GM12878 (cell line): ENCODE data around the gene DCBLD2. TPM values are rescaled to one million over a fixed set of nuclear protein-coding genes. Genes with fewer than 3 reads are reported as not detected.
A peak's percentile ranks its signal among the peaks of the same experiment; 100 is the strongest.

Experiments used
- ATF7 ChIP-seq: fragments of 450-650 bp; IDR thresholded peaks from 2 replicates; pipeline ENCODE4 v1.6.1; 2016; ENCODE audit warnings: low read depth, mild to moderate bottlenecking
- BCLAF1 ChIP-seq: fragments of 450-650 bp; IDR thresholded peaks from 2 replicates; pipeline ENCODE4 v1.6.1; 2017; ENCODE audit warnings: antibody characterized with exemption, mild to moderate bottlenecking, moderate library complexity
- CBX3 ChIP-seq: fragments of 200-600 bp; sonication (generic); IDR thresholded peaks from 2 replicates; pipeline ENCODE4 v1.6.1; 2016; ENCODE audit warnings: low read depth, borderline replicate concordance
- CEBPZ ChIP-seq: fragments of 150-350 bp; IDR thresholded peaks from 2 replicates; pipeline ENCODE4 v1.6.1; 2016; ENCODE audit warnings: low read depth, low read length
- CHD1 ChIP-seq: IDR thresholded peaks from 2 replicates; pipeline ENCODE4 v1.6.1; 2012; ENCODE audit warnings: low read depth, low read length, improper control_type of control experiment
- CREB1 ChIP-seq: IDR thresholded peaks from 2 replicates; pipeline ENCODE4 v1.6.1; 2012; ENCODE audit warnings: low read depth, mild to moderate bottlenecking, inconsistent platforms
- CREM ChIP-seq: IDR thresholded peaks from 2 replicates; pipeline ENCODE4 v1.6.1; 2014; ENCODE audit warnings: antibody characterized with exemption, low read depth
- HCFC1 ChIP-seq: fragments of 150-350 bp; IDR thresholded peaks from 2 replicates; pipeline ENCODE4 v1.6.1; 2014; ENCODE audit warnings: low read length
- JUND ChIP-seq: IDR thresholded peaks from 2 replicates; pipeline ENCODE4 v1.6.1; 2012; ENCODE audit warnings: low read depth, mild to moderate bottlenecking, low read length, improper control_type of control experiment, moderate library complexity
- KDM1A ChIP-seq: fragments of 200-600 bp; sonication (generic); IDR thresholded peaks from 2 replicates; pipeline ENCODE4 v1.6.1; 2016; ENCODE audit warnings: borderline replicate concordance
- MTA2 ChIP-seq: fragments of 450-650 bp; IDR thresholded peaks from 2 replicates; pipeline ENCODE4 v1.6.1; 2016; ENCODE audit warnings: low read depth, mild to moderate bottlenecking, moderate library complexity
- MYB ChIP-seq: fragments of 150-350 bp; IDR thresholded peaks from 2 replicates; pipeline ENCODE4 v1.6.1; 2014; ENCODE audit warnings: mild to moderate bottlenecking, low read depth, low read length, borderline replicate concordance
- NR2F1 ChIP-seq: fragments of 450-650 bp; conservative IDR thresholded peaks from 2 replicates; pipeline ENCODE4 v1.6.1; 2017; ENCODE audit warnings: mild to moderate bottlenecking
- PAX5 ChIP-seq: IDR thresholded peaks from 2 replicates; pipeline ENCODE4 v1.6.1; 2011; ENCODE audit warnings: low read depth, low read length, borderline replicate concordance
- PRDM15 ChIP-seq: fragments of 450-650 bp; formaldehyde crosslinking; IDR thresholded peaks from 2 replicates; pipeline ENCODE4 v1.4.0; 2020; ENCODE audit warnings: mild to moderate bottlenecking, moderate library complexity
- RUNX3 ChIP-seq: IDR thresholded peaks from 2 replicates; pipeline ENCODE4 v1.6.1; 2012; ENCODE audit warnings: low read length, inconsistent platforms
- TARDBP ChIP-seq: IDR thresholded peaks from 2 replicates; pipeline ENCODE4 v1.6.1; 2016; ENCODE audit warnings: borderline replicate concordance
- TCF3 ChIP-seq: IDR thresholded peaks from 2 replicates; pipeline ENCODE4 v1.6.1; 2012; ENCODE audit warnings: low read depth, mild to moderate bottlenecking, low read length, borderline replicate concordance; ENCODE audit not compliant: insufficient read depth
- YBX1 ChIP-seq: fragments of 450-650 bp; IDR thresholded peaks from 2 replicates; pipeline ENCODE4 v1.6.1; 2016; ENCODE audit warnings: antibody characterized with exemption
- ZBED1 ChIP-seq: IDR thresholded peaks from 2 replicates; pipeline ENCODE4 v1.6.1; 2016; ENCODE audit warnings: borderline replicate concordance
- ZZZ3 ChIP-seq: IDR thresholded peaks from 2 replicates; pipeline ENCODE4 v1.6.1; 2011; ENCODE audit warnings: low read depth; ENCODE audit not compliant: control insufficient read depth, insufficient read length
- polyA plus RNA-seq, 11 experiments: library from polyadenylated mRNA; depleted of rRNA in 4 of 11; unstranded in 6 of 11; stranded (reverse) in 5 of 11; fragments of >200 nt; fragmentation: Nextera tagmentation in 4 of 11; fragmentation: Illumina TruSeq in 1 of 11; extraction: Ambion mirVana in 4 of 11; extraction: Trizol in 1 of 11; gene quantifications; 1 replicate in 1 of 11; 2 replicates in 10 of 11; pipeline versions ENCODE4 v1.2.1 to v1.2.3, GENCODE V29; 2011 to 2016; ENCODE audit warnings: inconsistent platforms in 2 of 11, missing spikeins in 2 of 11, low read depth in 1 of 11
- total RNA-seq, 4 experiments: library from RNA; depleted of rRNA in 3 of 4; stranded (reverse); fragments of >200 nt in 3 of 4; fragmentation: Illumina TruSeq in 1 of 4; extraction: Trizol in 1 of 4; gene quantifications; 2 replicates each; pipeline versions ENCODE4 v1.2.1 to v1.2.3, GENCODE V29; 2013 to 2021

The DCBLD2 gene
- total and polyA plus RNA-seq, 10 of the 15 experiments (the other 5 are each of a cell fraction or from before 2014, with no cell fraction given) = 1.6 to 5.9 (median 4.7) TPM

- TF ChIP-seq RUNX3 (peak; percentile 80), PRDM15 (no peak), TCF3 (no peak), YBX1 (no peak), PAX5 (peak; percentile 66), ATF7 (peak; percentile 60; the same call in 1 of the 2 replicates), CBX3 (no peak), MYB (no peak; the same call in 1 of the 2 replicates), CREB1 (peak; percentile 56; the same call in 1 of the 2 replicates), NR2F1 (peak; percentile 38; the same call in 1 of the 2 replicates), ZBED1 (no peak), CEBPZ (no peak), KDM1A (no peak), HCFC1 (no peak), CREM (peak; percentile 67), TARDBP (no peak), JUND (no peak), BCLAF1 (no peak), MTA2 (peak; percentile 58; the same call in 1 of the 2 replicates), ZZZ3 (no peak), CHD1 (no peak)
These were observed 131.0 kb downstream of the DCBLD2 start (continued) for GRCh38 chr3:98770261-98771039.
